Upper lobe of right lung (tissue), 1 donor: ENCODE results near the gene AHCYL1. TPM values are rescaled to one million over a fixed set of nuclear protein-coding genes. Genes with fewer than 3 reads are reported as not detected.

ENCODE experiments used
- ATAC-seq: fragments of 200-7000 bp; cut with Tn5 transposase; one replicate; pipeline ENCODE4 v1.9.1; 2020; ENCODE audit warnings: mild to moderate bottlenecking, moderate library complexity
- DNase-seq: peaks from one replicate; pipeline ENCODE4 v3.0.0-alpha.2; 2020
- H3K27ac ChIP-seq: fragments of 200-600 bp; one replicate; pipeline ENCODE4 v1.8.0; 2022
- H3K27me3 ChIP-seq: fragments of 200-600 bp; one replicate; pipeline ENCODE4 v1.8.0; 2022; ENCODE audit warnings: mild to moderate bottlenecking
- H3K36me3 ChIP-seq: fragments of 200-600 bp; one replicate; pipeline ENCODE4 v1.8.0; 2022
- H3K4me1 ChIP-seq: fragments of 200-600 bp; one replicate; pipeline ENCODE4 v1.8.0; 2022
- H3K4me3 ChIP-seq: fragments of 200-600 bp; one replicate; pipeline ENCODE4 v1.8.0; 2022; ENCODE audit warnings: mild to moderate bottlenecking
- H3K9me3 ChIP-seq: fragments of 200-600 bp; one replicate; pipeline ENCODE4 v1.8.0; 2022
- CTCF ChIP-seq: fragments of 200-600 bp; IDR thresholded peaks from one replicate; pipeline ENCODE4 v1.8.0; 2022; ENCODE audit warnings: antibody characterized with exemption
- intact Hi-C: fragments of 100-400 bp; cut with DNase I; formaldehyde crosslinking; loops from one replicate; pipeline ENCODE4 v1.11.0; 2022
- total RNA-seq: library from RNA; stranded (reverse); fragmentation: NEBNext Ultra II Directional; extraction: Animal tissue kit (Norgen Biotek cat#: 25700); gene quantifications from one replicate; pipeline ENCODE4 v1.2.1, GENCODE V29; 2021
- donor health status: DM: no; HTN: yes; CAD: no; lungs with severe emphysema.

Gene AHCYL1
- total RNA-seq, 1 donor from 2014 or later, result 91.7 TPM

- intact Hi-C loops, result no loop called here
- no peak overlapping the region for H3K4me3 ChIP-seq
- no peak for TF ChIP-seq CTCF
- H3K4me1 ChIP-seq, result peaks cover 15% of the 10 kb centered on the region
- H3K36me3 ChIP-seq, result no peaks in the 10 kb centered on the region
- ATAC-seq (no peak), DNase-seq (no peak)
- no peaks in the 10 kb centered on the region for H3K9me3 ChIP-seq
- peaks cover 32% of the 10 kb centered on the region for H3K27me3 ChIP-seq
- H3K27ac ChIP-seq, result no peak overlapping the region
These were observed 80.2 kb downstream of the AHCYL1 start for GRCh38 chr1:110064576-110065337.

DNA sequence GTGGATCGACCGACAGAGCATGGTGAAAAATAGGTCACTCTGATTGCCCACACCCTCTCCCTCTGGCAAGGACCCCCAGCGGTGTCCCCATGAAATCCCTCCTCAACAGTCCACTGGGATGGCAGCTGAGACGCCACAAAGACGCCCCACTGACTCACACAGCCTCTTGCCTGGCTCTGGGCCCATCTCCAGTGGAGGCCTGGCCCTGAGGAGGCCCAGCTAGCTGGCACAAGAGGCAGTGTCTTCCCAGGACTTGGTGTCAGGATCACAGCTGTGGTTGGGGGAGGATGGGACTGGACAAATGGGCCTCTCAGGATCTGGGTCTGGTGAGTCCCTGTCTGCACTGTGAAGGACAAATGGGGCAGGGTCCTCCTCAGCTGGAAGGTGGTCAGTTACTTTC is 81.3 kb downstream of the AHCYL1 start:
- no peak for TF ChIP-seq CTCF
- DNase-seq, result no peak
- Histone ChIP-seq H3K36me3 (no peaks in the 10 kb centered on the region), H3K9me3 (no peaks in the 10 kb centered on the region), H3K4me3 (no peak overlapping the region), H3K27me3 (peaks cover 40% of the 10 kb centered on the region), H3K27ac (no peak overlapping the region), H3K4me1 (peaks cover 22% of the 10 kb centered on the region)
- intact Hi-C loops, result no loop called here
- no peak for ATAC-seq

DNA sequence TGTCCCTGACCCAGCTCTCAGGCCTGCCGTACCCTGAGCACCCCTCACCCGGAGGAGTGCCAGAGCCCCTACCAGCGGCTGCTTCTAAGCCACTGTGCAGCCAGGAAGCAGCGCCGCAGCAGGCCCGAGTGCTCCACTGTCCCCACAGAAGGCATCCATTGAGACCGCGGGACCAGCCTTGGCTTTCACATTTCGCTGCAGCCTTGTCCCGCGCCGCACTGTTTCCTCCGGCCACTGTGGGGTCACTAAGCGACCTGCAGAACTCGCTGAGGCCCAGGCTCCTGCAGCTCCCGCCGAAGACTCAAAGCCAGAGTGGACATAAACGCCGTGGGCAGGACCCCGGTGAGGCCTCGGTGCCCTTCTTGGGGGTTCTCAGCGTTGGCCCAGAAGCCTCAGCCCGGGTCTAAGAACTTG is 82.9 kb downstream of the AHCYL1 start:
- Histone ChIP-seq H3K27me3 (peaks cover 56% of the 10 kb centered on the region), H3K4me3 (no peak overlapping the region)
- peak; percentile 59 for DNase-seq

DNA sequence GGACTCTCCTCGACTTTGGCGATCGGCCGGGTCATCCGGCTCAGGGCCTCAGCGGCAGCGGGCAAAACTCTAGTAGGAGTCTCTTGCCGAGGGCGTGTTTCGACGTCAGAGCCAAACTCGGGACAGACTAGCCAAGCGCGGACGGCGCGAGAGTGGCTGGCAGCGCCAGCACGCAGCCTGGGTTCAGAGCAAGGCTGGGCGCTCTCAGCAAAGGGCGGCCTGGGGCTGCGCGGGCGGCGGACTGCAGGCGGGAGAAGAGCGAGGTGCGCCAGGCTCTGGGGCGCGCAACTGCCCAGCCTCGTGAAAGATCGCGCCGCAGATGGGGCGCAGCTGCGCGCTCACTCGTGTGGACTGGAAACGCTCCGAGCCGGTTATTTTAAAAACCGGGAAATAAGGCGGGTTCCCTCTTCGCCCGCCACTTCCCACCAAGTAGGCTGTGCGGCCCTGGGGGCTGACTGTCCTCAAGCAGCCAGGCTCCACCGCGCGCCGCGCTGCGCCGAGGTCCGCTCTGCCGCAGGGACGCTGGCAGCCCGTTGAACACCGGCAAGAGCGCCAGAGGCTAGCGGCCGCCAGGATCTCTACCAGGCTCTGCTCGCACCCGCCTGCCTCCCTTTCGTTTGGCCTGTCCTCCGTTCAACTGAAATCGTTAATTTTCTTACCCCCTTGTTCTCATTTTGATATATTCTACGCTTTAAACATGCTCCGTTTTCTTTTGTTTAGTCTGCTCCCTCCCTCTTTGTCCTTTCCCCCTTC is 83.5 kb downstream of the AHCYL1 start:
- peak; percentile 60 for DNase-seq
- Histone ChIP-seq H3K4me1 (peaks cover 22% of the 10 kb centered on the region), H3K27me3 (peaks cover 62% of the 10 kb centered on the region), H3K4me3 (no peak overlapping the region), H3K36me3 (no peaks in the 10 kb centered on the region), H3K27ac (no peak overlapping the region), H3K9me3 (no peaks in the 10 kb centered on the region)
- intact Hi-C loops, result no loop called here
- no peak for TF ChIP-seq CTCF
- ATAC-seq, result no peak

More for the DNA sequence above, 82.9 kb downstream of the AHCYL1 start:
- intact Hi-C loops, result no loop called here
- Histone ChIP-seq H3K36me3 (no peaks in the 10 kb centered on the region), H3K4me1 (peaks cover 22% of the 10 kb centered on the region), H3K9me3 (no peaks in the 10 kb centered on the region), H3K27ac (no peak overlapping the region)
- no peak for TF ChIP-seq CTCF
- ATAC-seq, result no peak

- no peak for TF ChIP-seq CTCF
- intact Hi-C loops, result no loop called here
- Histone ChIP-seq H3K9me3 (no peaks in the 10 kb centered on the region), H3K27me3 (peaks cover 70% of the 10 kb centered on the region), H3K4me3 (no peak overlapping the region), H3K4me1 (peaks cover 22% of the 10 kb centered on the region), H3K27ac (no peak overlapping the region), H3K36me3 (no peaks in the 10 kb centered on the region)
- DNase-seq (no peak), ATAC-seq (no peak)
These were observed 84.3 kb downstream of the AHCYL1 start for GRCh38 chr1:110068646-110069403.
